ENCODE results near the gene SASH1.

SASH1 gene

GRCh38 chr6:148457843-148458159 is 115.2 kb downstream of the SASH1 start:
- Histone ChIP-seq H3K9me3 (ENCODE audit: control insufficient read depth, insufficient read depth, low read depth, low read length) (no peaks in the 10 kb centered on the region), H3K36me3 (ENCODE audit: control insufficient read depth in 2 of 2, insufficient read depth in 1 of 2, low read length in 2 of 2) (peaks cover 0 to 5% of the 10 kb centered on the region in 2 experiments; a peak in 1 of 3 replicates), H3K4me1 (ENCODE audit: control insufficient read depth, insufficient read depth, low read length) (no peaks in the 10 kb centered on the region), H3K4me3 (ENCODE audit: low read depth, low read length) (no peak overlapping the region), H3K27ac (ENCODE audit: extremely low read depth, low read depth, low read length) (no peak overlapping the region)
- no peak for TF ChIP-seq ZNF133 (tag by site-specific recombination; IDR thresholded peaks at IDR 0.05)
- ChIA-PET CTCF (interaction anchor here (0.6 to 0.7 kb wide), 2 partner anchors 53 to 283 kb away, joined by 3 read pairs; no protein-coding TSS in a partner anchor), POLR2A (interaction anchor here (0.6 to 0.9 kb wide), 2 partner anchors 117 to 224 kb away, joined by 3 to 5 read pairs; no protein-coding TSS in a partner anchor)

DNA sequence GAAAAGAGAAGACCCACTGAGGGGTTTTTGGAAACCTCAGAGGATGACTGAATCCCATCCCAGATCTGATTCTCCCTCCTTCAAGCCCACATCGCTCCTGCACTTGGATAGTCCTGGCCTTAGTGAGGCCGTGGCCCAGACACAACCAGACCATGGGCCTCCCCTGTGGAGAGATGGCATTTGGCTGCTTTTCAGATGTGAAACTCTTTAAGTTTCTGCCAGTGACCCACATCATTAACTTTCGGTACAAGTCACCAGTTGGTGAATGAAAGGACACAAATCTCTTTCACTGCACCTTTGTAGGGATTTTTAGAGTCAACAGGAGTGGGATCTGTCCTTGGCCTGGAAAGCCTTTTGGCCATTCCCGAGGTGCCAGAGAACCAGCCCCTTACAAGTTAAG is 116.6 kb downstream of the SASH1 start:
- POLR2A ChIA-PET = no interaction called here
- Histone ChIP-seq H3K4me3 (ENCODE audit: low read depth, low read length) (no peak overlapping the region), H3K27ac (ENCODE audit: extremely low read depth, low read depth, low read length) (no peak overlapping the region), H3K4me1 (ENCODE audit: control insufficient read depth, insufficient read depth, low read length) (no peaks in the 10 kb centered on the region), H3K9me3 (ENCODE audit: control insufficient read depth, insufficient read depth, low read depth, low read length) (no peaks in the 10 kb centered on the region), H3K36me3 (ENCODE audit: control insufficient read depth in 2 of 2, insufficient read depth in 1 of 2, low read length in 2 of 2) (no peaks in the 10 kb centered on the region)
- TF ChIP-seq GLI4 (tag by site-specific recombination; IDR thresholded peaks at IDR 0.05) = no peak
- no peak for TF ChIP-seq KLF17 (tag by site-specific recombination; IDR thresholded peaks at IDR 0.05)
- TF ChIP-seq, protein P1, sequence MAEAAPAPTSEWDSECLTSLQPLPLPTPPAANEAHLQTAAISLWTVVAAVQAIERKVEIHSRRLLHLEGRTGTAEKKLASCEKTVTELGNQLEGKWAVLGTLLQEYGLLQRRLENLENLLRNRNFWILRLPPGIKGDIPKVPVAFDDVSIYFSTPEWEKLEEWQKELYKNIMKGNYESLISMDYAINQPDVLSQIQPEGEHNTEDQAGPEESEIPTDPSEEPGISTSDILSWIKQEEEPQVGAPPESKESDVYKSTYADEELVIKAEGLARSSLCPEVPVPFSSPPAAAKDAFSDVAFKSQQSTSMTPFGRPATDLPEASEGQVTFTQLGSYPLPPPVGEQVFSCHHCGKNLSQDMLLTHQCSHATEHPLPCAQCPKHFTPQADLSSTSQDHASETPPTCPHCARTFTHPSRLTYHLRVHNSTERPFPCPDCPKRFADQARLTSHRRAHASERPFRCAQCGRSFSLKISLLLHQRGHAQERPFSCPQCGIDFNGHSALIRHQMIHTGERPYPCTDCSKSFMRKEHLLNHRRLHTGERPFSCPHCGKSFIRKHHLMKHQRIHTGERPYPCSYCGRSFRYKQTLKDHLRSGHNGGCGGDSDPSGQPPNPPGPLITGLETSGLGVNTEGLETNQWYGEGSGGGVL (tag by site-specific recombination; IDR thresholded peaks at IDR 0.05) = no peak
- no peak for TF ChIP-seq MZF1 (tag by site-specific recombination; IDR thresholded peaks at IDR 0.05; ENCODE audit: borderline replicate concordance)
- no peak for TF ChIP-seq BCL11B (tag by site-specific recombination; IDR thresholded peaks at IDR 0.05; ENCODE audit: low read depth)
- no peak for TF ChIP-seq ZNF302 (tag by site-specific recombination; IDR thresholded peaks at IDR 0.05; ENCODE audit: low read depth)
- TF ChIP-seq FEZF1 (tag by site-specific recombination; IDR thresholded peaks at IDR 0.05) = no peak
- no peak for TF ChIP-seq ZBTB6 (tag by site-specific recombination; IDR thresholded peaks at IDR 0.05)
- TF ChIP-seq, protein P2, sequence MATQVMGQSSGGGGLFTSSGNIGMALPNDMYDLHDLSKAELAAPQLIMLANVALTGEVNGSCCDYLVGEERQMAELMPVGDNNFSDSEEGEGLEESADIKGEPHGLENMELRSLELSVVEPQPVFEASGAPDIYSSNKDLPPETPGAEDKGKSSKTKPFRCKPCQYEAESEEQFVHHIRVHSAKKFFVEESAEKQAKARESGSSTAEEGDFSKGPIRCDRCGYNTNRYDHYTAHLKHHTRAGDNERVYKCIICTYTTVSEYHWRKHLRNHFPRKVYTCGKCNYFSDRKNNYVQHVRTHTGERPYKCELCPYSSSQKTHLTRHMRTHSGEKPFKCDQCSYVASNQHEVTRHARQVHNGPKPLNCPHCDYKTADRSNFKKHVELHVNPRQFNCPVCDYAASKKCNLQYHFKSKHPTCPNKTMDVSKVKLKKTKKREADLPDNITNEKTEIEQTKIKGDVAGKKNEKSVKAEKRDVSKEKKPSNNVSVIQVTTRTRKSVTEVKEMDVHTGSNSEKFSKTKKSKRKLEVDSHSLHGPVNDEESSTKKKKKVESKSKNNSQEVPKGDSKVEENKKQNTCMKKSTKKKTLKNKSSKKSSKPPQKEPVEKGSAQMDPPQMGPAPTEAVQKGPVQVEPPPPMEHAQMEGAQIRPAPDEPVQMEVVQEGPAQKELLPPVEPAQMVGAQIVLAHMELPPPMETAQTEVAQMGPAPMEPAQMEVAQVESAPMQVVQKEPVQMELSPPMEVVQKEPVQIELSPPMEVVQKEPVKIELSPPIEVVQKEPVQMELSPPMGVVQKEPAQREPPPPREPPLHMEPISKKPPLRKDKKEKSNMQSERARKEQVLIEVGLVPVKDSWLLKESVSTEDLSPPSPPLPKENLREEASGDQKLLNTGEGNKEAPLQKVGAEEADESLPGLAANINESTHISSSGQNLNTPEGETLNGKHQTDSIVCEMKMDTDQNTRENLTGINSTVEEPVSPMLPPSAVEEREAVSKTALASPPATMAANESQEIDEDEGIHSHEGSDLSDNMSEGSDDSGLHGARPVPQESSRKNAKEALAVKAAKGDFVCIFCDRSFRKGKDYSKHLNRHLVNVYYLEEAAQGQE (tag by site-specific recombination; IDR thresholded peaks at IDR 0.05) = no peak
- no peak for TF ChIP-seq ZNF157 (tag by site-specific recombination; IDR thresholded peaks at IDR 0.05)
- no peak for TF ChIP-seq ZNF623 (tag by site-specific recombination; IDR thresholded peaks at IDR 0.05)
- TF ChIP-seq ZNF571 (tag by site-specific recombination; IDR thresholded peaks at IDR 0.05) = no peak
- CTCF ChIA-PET = interaction anchor here (0.9 to 1.1 kb wide), 2 partner anchors 279 to 281 kb away, joined by 3 read pairs; no protein-coding TSS in a partner anchor

All from HEK293 (cell line).